CD8-positive, alpha-beta memory T cell (primary cell): ENCODE measurements around the gene PELI1. TPM values are rescaled to one million over a fixed set of nuclear protein-coding genes. Genes with fewer than 3 reads are reported as not detected.
A peak's percentile ranks its signal among the peaks of the same experiment; 100 is the strongest.

Source experiments
- CTCF ChIA-PET: fragments of 350-600 bp; sonication (Branson Sonifier 250); formaldehyde crosslinking; loops from one replicate; lab custom pipeline; 2021; ENCODE audit warnings: antibody characterized with exemption; lab: Charles Lee
- POLR2A ChIA-PET: fragments of 350-600 bp; sonication (Branson Sonifier 250); formaldehyde crosslinking; loops from one replicate; lab custom pipeline; 2021; ENCODE audit warnings: antibody characterized with exemption; lab: Charles Lee
- DNase-seq, 5 donors: peaks; one replicate each; pipeline versions ENCODE4 v3.0.0 to v3.0.0-alpha.2; 2020 to 2022; ENCODE audit warnings: mixed read lengths in 1 of 5
- H3K27ac ChIP-seq: one replicate; pipeline ENCODE4 v1.7.0; 2013; ENCODE audit warnings: low read depth, mild to moderate bottlenecking, low read length, moderate library complexity
- H3K27me3 ChIP-seq: 2 replicates; pipeline ENCODE4 v1.7.0; 2013; ENCODE audit warnings: low read length, mild to moderate bottlenecking; ENCODE audit not compliant: insufficient read depth, poor library complexity, severe bottlenecking
- H3K36me3 ChIP-seq: 2 replicates; pipeline ENCODE4 v1.7.0; 2013; ENCODE audit warnings: mild to moderate bottlenecking, low read length, moderate library complexity; ENCODE audit not compliant: insufficient read depth
- H3K4me1 ChIP-seq: 2 replicates; pipeline ENCODE4 v1.7.0; 2013; ENCODE audit warnings: mild to moderate bottlenecking, low read length, moderate library complexity; ENCODE audit not compliant: insufficient read depth
- H3K4me3 ChIP-seq: 2 replicates; pipeline ENCODE4 v1.7.0; 2013; ENCODE audit warnings: mild to moderate bottlenecking, low read length
- H3K9me3 ChIP-seq: 2 replicates; pipeline ENCODE4 v1.7.0; 2013; ENCODE audit warnings: mild to moderate bottlenecking, low read length
- H3K27ac Mint-ChIP-seq, 8 donors: one replicate each; pipeline ENCODE4 v1.8.0; 2020 to 2021; ENCODE audit warnings: mixed read lengths in 8 of 8, mild to moderate bottlenecking in 6 of 8, inconsistent platforms in 3 of 8, moderate library complexity in 3 of 8
- H3K27me3 Mint-ChIP-seq, 2 donors: one replicate each; pipeline ENCODE4 v1.8.0; 2020 to 2021; ENCODE audit warnings: mixed read lengths in 2 of 2, mild to moderate bottlenecking in 1 of 2, moderate library complexity in 1 of 2
- H3K36me3 Mint-ChIP-seq, 3 donors: one replicate each; pipeline ENCODE4 v1.8.0; 2020 to 2021; ENCODE audit warnings: mixed read lengths in 3 of 3, inconsistent platforms in 1 of 3, mild to moderate bottlenecking in 1 of 3
- H3K4me1 Mint-ChIP-seq, 3 donors: one replicate each; pipeline ENCODE4 v1.8.0; 2020 to 2021; ENCODE audit warnings: mixed read lengths in 3 of 3, inconsistent platforms in 1 of 3, mild to moderate bottlenecking in 1 of 3
- H3K4me3 Mint-ChIP-seq, 7 donors: one replicate each; pipeline ENCODE4 v1.8.0; 2020 to 2021; ENCODE audit warnings: mixed read lengths in 7 of 7, mild to moderate bottlenecking in 6 of 7, moderate library complexity in 4 of 7, inconsistent platforms in 2 of 7
- H3K9me3 Mint-ChIP-seq, 5 donors: one replicate each; pipeline ENCODE4 v1.8.0; 2020 to 2022; ENCODE audit warnings: mixed read lengths in 5 of 5, mild to moderate bottlenecking in 3 of 5, moderate library complexity in 2 of 5, inconsistent platforms in 1 of 5
- polyA plus RNA-seq: library from polyadenylated mRNA; unstranded; fragments of 300-500 nt; fragmentation: Illumina TruSeq; gene quantifications from one replicate; pipeline ENCODE4 v1.2.3, GENCODE V29; 2021
- total RNA-seq, 2 experiments: library from RNA; stranded (reverse); gene quantifications; one replicate each; pipeline ENCODE4 v1.2.3, GENCODE V29; 2021

The PELI1 gene
- total and polyA plus RNA-seq, 3 experiments from 2014 or later: 4.7 to 25.5 (median 23.2) TPM

- H3K4me3 ChIP-seq: no peak overlapping the region
- ChIA-PET POLR2A (no interaction called here), CTCF (interaction anchor here (1.0 kb wide), 1 partner anchor 9 kb away, joined by 3 read pairs; no protein-coding TSS in a partner anchor)
- H3K9me3 ChIP-seq: no peaks in the 10 kb centered on the region
- H3K27me3 ChIP-seq: no peaks in the 10 kb centered on the region
- Mint-ChIP-seq H3K27ac (no peak overlapping the region), H3K36me3 (no peaks in the 10 kb centered on the region), H3K4me3 (no peak overlapping the region), H3K9me3 (no peaks in the 10 kb centered on the region), H3K4me1 (peaks cover 3 to 6% (median 5%) of the 10 kb centered on the region in 3 donors), H3K27me3 (peaks cover 3 to 6% of the 10 kb centered on the region in 2 donors)
- H3K36me3 ChIP-seq: no peaks in the 10 kb centered on the region
- peaks cover 30% of the 10 kb centered on the region for H3K4me1 ChIP-seq
- DNase-seq: no peak
- H3K27ac ChIP-seq: no peak overlapping the region
Measured at GRCh38 chr2:64056021-64056420, 88.2 kb downstream of the PELI1 start.

- Mint-ChIP-seq H3K36me3 (no peaks in the 10 kb centered on the region), H3K27ac (no peak overlapping the region), H3K27me3 (peaks cover 3 to 6% of the 10 kb centered on the region in 2 donors), H3K9me3 (no peaks in the 10 kb centered on the region), H3K4me1 (peaks cover 10 to 13% (median 11%) of the 10 kb centered on the region in 3 donors), H3K4me3 (no peak overlapping the region)
- H3K4me1 ChIP-seq: peaks cover 34% of the 10 kb centered on the region
- no peak for DNase-seq
- CTCF ChIA-PET: interaction anchor here (1.3 kb wide), 1 partner anchor 433 kb away, joined by 3 read pairs; no protein-coding TSS in a partner anchor
- no peaks in the 10 kb centered on the region for H3K36me3 ChIP-seq
- no peaks in the 10 kb centered on the region for H3K27me3 ChIP-seq
- POLR2A ChIA-PET: no interaction called here
- no peak overlapping the region for H3K4me3 ChIP-seq
- H3K27ac ChIP-seq: no peak overlapping the region
- H3K9me3 ChIP-seq: no peaks in the 10 kb centered on the region
Measured at GRCh38 chr2:64054161-64054915, 89.9 kb downstream of the PELI1 start.

- Histone ChIP-seq H3K4me3 (no peak overlapping the region), H3K4me1 (peaks cover 34% of the 10 kb centered on the region), H3K27me3 (no peaks in the 10 kb centered on the region), H3K36me3 (no peaks in the 10 kb centered on the region), H3K27ac (no peak overlapping the region), H3K9me3 (no peaks in the 10 kb centered on the region)
- H3K4me1 Mint-ChIP-seq: peaks cover 10 to 13% (median 11%) of the 10 kb centered on the region in 3 donors
- no peak overlapping the region for H3K4me3 Mint-ChIP-seq
- ChIA-PET POLR2A (no interaction called here), CTCF (interaction anchor here (1.2 to 1.3 kb wide), 3 partner anchors 274 to 435 kb away, joined by 3 to 6 read pairs (median 4); no protein-coding TSS in a partner anchor)
- peak in 1 of 5 donors; percentile 29 for DNase-seq
- no peaks in the 10 kb centered on the region for H3K36me3 Mint-ChIP-seq
- peak overlapping the region in 1 of 8 donors; percentile 61 for H3K27ac Mint-ChIP-seq
- no peaks in the 10 kb centered on the region for H3K9me3 Mint-ChIP-seq
- H3K27me3 Mint-ChIP-seq: no peaks in the 10 kb centered on the region
Measured at GRCh38 chr2:64052463-64053241, 91.6 kb downstream of the PELI1 start.

- no peak overlapping the region for H3K4me3 ChIP-seq
- CTCF ChIA-PET: interaction anchor here (0.7 to 4.2 kb wide), 13 partner anchors 10 to 474 kb away, joined by 3 to 102 read pairs (median 3); partner anchors contain the start of gene AFTPH
- DNase-seq: peak; percentile 24 to 75 (median 60)
- Mint-ChIP-seq H3K4me3 (no peak overlapping the region), H3K4me1 (peaks cover 10 to 13% (median 11%) of the 10 kb centered on the region in 3 donors), H3K27me3 (no peaks in the 10 kb centered on the region), H3K27ac (peak overlapping the region in 7 of 8 donors; percentile 0 to 82 (median 6)), H3K9me3 (no peaks in the 10 kb centered on the region), H3K36me3 (no peaks in the 10 kb centered on the region)
- POLR2A ChIA-PET: interaction anchor here (1.3 kb wide), 1 partner anchor 278 kb away, joined by 5 read pairs; no protein-coding TSS in a partner anchor
- H3K4me1 ChIP-seq: peaks cover 34% of the 10 kb centered on the region
- no peak overlapping the region for H3K27ac ChIP-seq
- H3K9me3 ChIP-seq: no peaks in the 10 kb centered on the region
- H3K27me3 ChIP-seq: no peaks in the 10 kb centered on the region
- H3K36me3 ChIP-seq: no peaks in the 10 kb centered on the region
Measured at GRCh38 chr2:64049633-64050220, 94.5 kb downstream of the PELI1 start.

GRCh38 chr2:64045938-64046337, 98.3 kb downstream of the PELI1 start:
- no peaks in the 10 kb centered on the region for H3K9me3 ChIP-seq
- H3K4me3 ChIP-seq: no peak overlapping the region
- Mint-ChIP-seq H3K27ac (no peak overlapping the region), H3K27me3 (no peaks in the 10 kb centered on the region), H3K4me3 (no peak overlapping the region), H3K36me3 (no peaks in the 10 kb centered on the region), H3K4me1 (peaks cover 6 to 7% (median 6%) of the 10 kb centered on the region in 3 donors), H3K9me3 (no peaks in the 10 kb centered on the region)
- H3K27ac ChIP-seq: no peak overlapping the region
- CTCF ChIA-PET: interaction anchor here (1.1 kb wide), 1 partner anchor 285 kb away, joined by 5 read pairs; no protein-coding TSS in a partner anchor
- peaks cover 4% of the 10 kb centered on the region for H3K4me1 ChIP-seq
- no peaks in the 10 kb centered on the region for H3K27me3 ChIP-seq
- no peak for DNase-seq
- POLR2A ChIA-PET: no interaction called here
- H3K36me3 ChIP-seq: no peaks in the 10 kb centered on the region

Other genes starting within 250 kb of the PELI1 start
- gene VPS54, start 125.0 kb downstream of the PELI1 start, total RNA-seq: 10 to 100 TPM; 10.7 to 11.3 TPM
- gene VPS54, start 125.0 kb downstream of the PELI1 start, polyA plus RNA-seq: 10.9 TPM